ENCODE results near the gene ALG11. TPM values are rescaled to one million over a fixed set of nuclear protein-coding genes. Genes with fewer than 3 reads are reported as not detected.

The ALG11 gene
- total RNA-seq, 1 experiment from 2014 or later: 7.3 TPM

DNA sequence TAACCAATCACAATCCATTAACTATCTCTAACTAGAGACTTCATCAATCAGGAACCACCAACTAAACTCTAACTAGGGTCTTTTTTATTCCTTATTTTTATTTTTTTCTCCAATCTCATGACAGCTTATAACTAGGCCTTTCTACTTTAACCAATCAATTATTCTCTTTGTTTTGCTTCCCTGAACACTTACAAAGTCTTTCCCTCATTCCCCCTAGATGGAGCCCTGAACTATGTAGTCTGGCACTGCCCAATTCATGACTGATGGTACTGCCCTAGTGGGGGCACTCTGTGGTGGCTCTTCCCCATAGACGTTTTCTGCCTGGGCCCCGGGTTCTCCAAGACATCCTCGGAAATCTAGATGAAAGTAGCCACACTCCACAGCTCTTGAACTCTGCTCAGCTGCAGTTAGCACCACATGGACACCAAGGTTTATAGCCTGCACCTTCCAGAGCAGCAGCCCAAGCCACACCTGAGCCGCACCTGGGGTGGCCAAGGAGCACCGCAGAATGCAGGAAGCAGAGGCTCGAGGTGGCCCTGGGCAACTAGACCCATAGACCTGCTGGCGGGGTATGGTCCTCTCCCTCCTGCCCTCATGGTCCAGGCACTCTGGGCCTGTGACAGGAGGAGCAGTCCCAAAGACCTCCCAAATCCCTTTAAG lies 7.6 kb upstream of the ALG11 start:
- no peak for TF ChIP-seq EZH2 (IDR thresholded peaks at IDR 0.05; ENCODE audit: low read length, unreplicated experiment)
- no peak for TF ChIP-seq EZH2phosphoT487 (IDR thresholded peaks at IDR 0.05; ENCODE audit: borderline replicate concordance, low read length)
- no peaks in the 10 kb centered on the region for H3K27me3 ChIP-seq (ENCODE audit: low read length)
- no peaks in the 10 kb centered on the region for H3K9me3 ChIP-seq (ENCODE audit: low read length)
- peaks cover 3% of the 10 kb centered on the region; the same call in 1 of the 2 replicates for H3K4me1 ChIP-seq (ENCODE audit: insufficient read depth, low read length)
- H2AFZ ChIP-seq (ENCODE audit: low read length): no peak overlapping the region
- no peaks in the 10 kb centered on the region for H3F3A ChIP-seq (ENCODE audit: low read length, unreplicated experiment)
- H3K9me2 ChIP-seq (replicated peaks; ENCODE audit: low read length): no peaks in the 10 kb centered on the region
- H3K4me2 ChIP-seq (ENCODE audit: low read length): no peak overlapping the region
- H3K36me3 ChIP-seq (ENCODE audit: low read depth, low read length): no peaks in the 10 kb centered on the region
- no TSS peak for BruUV-seq (replicated peaks)
- no peak overlapping the region for H3K9ac ChIP-seq (ENCODE audit: low read length)
- no peak for DNase-seq
- H4K20me1 ChIP-seq (ENCODE audit: low read length): no peaks in the 10 kb centered on the region
- no peak overlapping the region for H3K4me3 ChIP-seq (ENCODE audit: low read length)
- intact Hi-C loops (cut with micrococcal nuclease): no loop called here
- no peaks in the 10 kb centered on the region for H3K79me2 ChIP-seq (ENCODE audit: low read length)
- no peak overlapping the region for H3K27ac ChIP-seq (ENCODE audit: low read length)
- no peak for ATAC-seq
- POLR2A ChIA-PET (ENCODE audit: unreplicated experiment): no interaction called here
- CTCF ChIA-PET: no interaction called here

- H3F3A ChIP-seq (ENCODE audit: low read length, unreplicated experiment): no peaks in the 10 kb centered on the region
- no peak for TF ChIP-seq EZH2 (IDR thresholded peaks at IDR 0.05; ENCODE audit: low read length, unreplicated experiment)
- TF ChIP-seq, protein P1, sequence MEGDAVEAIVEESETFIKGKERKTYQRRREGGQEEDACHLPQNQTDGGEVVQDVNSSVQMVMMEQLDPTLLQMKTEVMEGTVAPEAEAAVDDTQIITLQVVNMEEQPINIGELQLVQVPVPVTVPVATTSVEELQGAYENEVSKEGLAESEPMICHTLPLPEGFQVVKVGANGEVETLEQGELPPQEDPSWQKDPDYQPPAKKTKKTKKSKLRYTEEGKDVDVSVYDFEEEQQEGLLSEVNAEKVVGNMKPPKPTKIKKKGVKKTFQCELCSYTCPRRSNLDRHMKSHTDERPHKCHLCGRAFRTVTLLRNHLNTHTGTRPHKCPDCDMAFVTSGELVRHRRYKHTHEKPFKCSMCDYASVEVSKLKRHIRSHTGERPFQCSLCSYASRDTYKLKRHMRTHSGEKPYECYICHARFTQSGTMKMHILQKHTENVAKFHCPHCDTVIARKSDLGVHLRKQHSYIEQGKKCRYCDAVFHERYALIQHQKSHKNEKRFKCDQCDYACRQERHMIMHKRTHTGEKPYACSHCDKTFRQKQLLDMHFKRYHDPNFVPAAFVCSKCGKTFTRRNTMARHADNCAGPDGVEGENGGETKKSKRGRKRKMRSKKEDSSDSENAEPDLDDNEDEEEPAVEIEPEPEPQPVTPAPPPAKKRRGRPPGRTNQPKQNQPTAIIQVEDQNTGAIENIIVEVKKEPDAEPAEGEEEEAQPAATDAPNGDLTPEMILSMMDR (conservative IDR thresholded peaks at IDR 0.05; ENCODE audit: low read depth, low read length): no peak
- TF ChIP-seq EZH2phosphoT487 (IDR thresholded peaks at IDR 0.05; ENCODE audit: borderline replicate concordance, low read length): no peak
- no peaks in the 10 kb centered on the region for H3K9me3 ChIP-seq (ENCODE audit: low read length)
- no peak overlapping the region for H2AFZ ChIP-seq (ENCODE audit: low read length)
- H3K9me2 ChIP-seq (replicated peaks; ENCODE audit: low read length): no peaks in the 10 kb centered on the region
- intact Hi-C loops (cut with micrococcal nuclease): no loop called here
- CTCF ChIA-PET: no interaction called here
- H3K27ac ChIP-seq (ENCODE audit: low read length): no peak overlapping the region
- no peaks in the 10 kb centered on the region for H3K27me3 ChIP-seq (ENCODE audit: low read length)
- H3K4me3 ChIP-seq (ENCODE audit: low read length): no peak overlapping the region
- H3K4me2 ChIP-seq (ENCODE audit: low read length): no peak overlapping the region
- no peak overlapping the region for H3K9ac ChIP-seq (ENCODE audit: low read length)
- BruUV-seq (replicated peaks): no TSS peak
- H3K36me3 ChIP-seq (ENCODE audit: low read depth, low read length): no peaks in the 10 kb centered on the region
- POLR2A ChIA-PET (ENCODE audit: unreplicated experiment): no interaction called here
- ATAC-seq: no peak
- DNase-seq: no peak
- H3K79me2 ChIP-seq (ENCODE audit: low read length): no peaks in the 10 kb centered on the region
- H4K20me1 ChIP-seq (ENCODE audit: low read length): no peaks in the 10 kb centered on the region
- no peaks in the 10 kb centered on the region for H3K4me1 ChIP-seq (ENCODE audit: insufficient read depth, low read length)
Observed at GRCh38 chr13:52005841-52006522, 6.2 kb upstream of the ALG11 start.

DNA sequence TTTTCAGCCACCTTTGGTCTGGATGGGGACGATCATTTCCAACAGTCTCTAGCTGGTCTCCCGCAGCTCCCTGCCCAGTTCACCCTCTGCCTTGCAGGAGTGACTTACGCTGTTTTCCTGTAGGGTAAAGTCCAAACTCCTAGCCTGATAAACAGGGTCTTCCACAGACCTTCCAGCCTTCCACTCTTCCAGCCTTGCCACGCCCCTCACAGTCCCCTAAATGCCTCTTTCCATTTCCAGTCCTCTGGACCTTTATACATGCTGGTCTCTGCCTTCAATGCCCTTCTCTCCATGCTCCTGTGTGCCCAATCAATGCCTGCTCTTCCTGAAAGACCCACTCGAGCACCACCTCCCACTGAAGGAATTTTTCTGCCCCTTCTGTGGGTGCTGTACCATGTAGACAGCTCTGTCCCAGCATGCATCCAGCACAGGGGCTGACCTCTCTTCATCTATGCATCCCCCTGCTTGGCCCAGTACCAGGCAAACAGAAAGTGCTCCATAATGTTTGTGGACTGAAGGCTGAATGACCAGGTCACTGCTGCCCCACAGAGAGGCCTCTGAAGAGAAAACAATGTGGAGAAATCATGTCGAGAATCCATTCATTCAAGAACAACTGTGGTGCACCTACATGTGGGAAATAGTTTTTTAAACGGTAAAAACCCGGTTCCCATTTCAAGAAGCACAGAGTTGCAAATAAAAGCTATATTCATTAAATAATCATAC lies 5.5 kb upstream of the ALG11 start:
- Histone ChIP-seq H3K4me3 (ENCODE audit: low read length) (no peak overlapping the region), H3K9ac (ENCODE audit: low read length) (no peak overlapping the region), H3K27me3 (ENCODE audit: low read length) (no peaks in the 10 kb centered on the region), H3K9me2 (replicated peaks; ENCODE audit: low read length) (no peaks in the 10 kb centered on the region), H3K79me2 (ENCODE audit: low read length) (no peaks in the 10 kb centered on the region), H3F3A (ENCODE audit: low read length, unreplicated experiment) (no peaks in the 10 kb centered on the region), H3K9me3 (ENCODE audit: low read length) (no peaks in the 10 kb centered on the region), H3K36me3 (ENCODE audit: low read depth, low read length) (no peaks in the 10 kb centered on the region), H3K4me2 (ENCODE audit: low read length) (no peak overlapping the region), H2AFZ (ENCODE audit: low read length) (no peak overlapping the region), H3K27ac (ENCODE audit: low read length) (no peak overlapping the region), H4K20me1 (ENCODE audit: low read length) (no peaks in the 10 kb centered on the region), H3K4me1 (ENCODE audit: insufficient read depth, low read length) (no peaks in the 10 kb centered on the region)
- intact Hi-C loops (cut with micrococcal nuclease): no loop called here
- no TSS peak for BruUV-seq (replicated peaks)
- ATAC-seq (no peak), DNase-seq (no peak)
- ChIA-PET POLR2A (ENCODE audit: unreplicated experiment) (no interaction called here), CTCF (no interaction called here)
- TF ChIP-seq EZH2phosphoT487 (IDR thresholded peaks at IDR 0.05; ENCODE audit: borderline replicate concordance, low read length): no peak
- TF ChIP-seq, protein P1 (conservative IDR thresholded peaks at IDR 0.05; ENCODE audit: low read depth, low read length): no peak
- TF ChIP-seq EZH2 (IDR thresholded peaks at IDR 0.05; ENCODE audit: low read length, unreplicated experiment): no peak

All from PC-3 (cell line).